Panc1 (cell line): ENCODE results near the gene MAP3K14. TPM values are rescaled to one million over a fixed set of nuclear protein-coding genes. Genes with fewer than 3 reads are reported as not detected.

Experiments used
- ATAC-seq: fragments of 200-7000 bp; cut with Tn5 transposase; 2 replicates; pipeline ENCODE4 v1.9.1; 2020; ENCODE audit warnings: mild to moderate bottlenecking, moderate library complexity
- BruUV-seq: library from RNA; stranded (reverse); fragments of 400-500 nt; replicated peaks from 2 replicates; lab custom pipeline; 2021; lab: Mats Ljungman, UMichigan
- CTCF ChIA-PET: fragments of 300-600 bp; sonication (Branson Sonifier 250); formaldehyde crosslinking; loops from one replicate; lab custom pipeline; 2022; ENCODE audit warnings: antibody characterized with exemption; lab: Charles Lee
- POLR2A ChIA-PET: fragments of 300-600 bp; sonication (Branson Sonifier 250); formaldehyde crosslinking; loops from one replicate; lab custom pipeline; 2022; ENCODE audit warnings: antibody characterized with exemption; lab: Charles Lee
- DNase-seq: peaks from one replicate; pipeline ENCODE4 v3.0.0-alpha.2; 2010; ENCODE audit warnings: low read depth, low spot score
- H3K27ac ChIP-seq: 2 replicates; pipeline ENCODE4 v1.5.1; 2011; ENCODE audit warnings: mild to moderate bottlenecking, low read length, inconsistent platforms
- H3K27me3 ChIP-seq: fragments of 200-500 bp; sonication (Bioruptor generic); 2 replicates; pipeline ENCODE4 v1.6.0; 2014; ENCODE audit warnings: low read length, inconsistent platforms; ENCODE audit not compliant: control insufficient read depth, insufficient read depth
- H3K36me3 ChIP-seq: fragments of 200-500 bp; sonication (Bioruptor generic); 2 replicates; pipeline ENCODE4 v1.5.1; 2014; ENCODE audit warnings: inconsistent platforms, mild to moderate bottlenecking, low read length, moderate library complexity; ENCODE audit not compliant: control insufficient read depth, insufficient read depth
- H3K4me1 ChIP-seq: 2 replicates; pipeline ENCODE4 v1.5.1; 2011; ENCODE audit warnings: inconsistent platforms, mild to moderate bottlenecking, low read length, moderate library complexity; ENCODE audit not compliant: control insufficient read depth, insufficient read depth
- H3K4me3 ChIP-seq, 2 experiments: 2 replicates each; pipeline ENCODE4 v1.5.1; 2011 to 2012; ENCODE audit warnings: low read depth in 2 of 2, low read length in 2 of 2, mild to moderate bottlenecking in 2 of 2, inconsistent platforms in 1 of 2, moderate library complexity in 1 of 2
- H3K9me3 ChIP-seq: fragments of 200-500 bp; sonication (Bioruptor generic); 2 replicates; pipeline ENCODE4 v1.5.1; 2014; ENCODE audit warnings: low read depth, mild to moderate bottlenecking, inconsistent platforms, low read length, moderate library complexity; ENCODE audit not compliant: control insufficient read depth, insufficient read depth
- CTCF ChIP-seq: fragments of 450-650 bp; IDR thresholded peaks from 2 replicates; pipeline ENCODE4 v1.5.1; 2017; ENCODE audit warnings: mild to moderate bottlenecking
- POLR2AphosphoS5 ChIP-seq: IDR thresholded peaks from 2 replicates; pipeline ENCODE4 v1.6.1; 2012; ENCODE audit warnings: mild to moderate bottlenecking, low read depth, low read length, moderate library complexity
- REST ChIP-seq, 2 experiments: IDR thresholded peaks; 2 replicates each; pipeline ENCODE4 v1.6.1; 2011 to 2012; ENCODE audit warnings: low read depth in 2 of 2, control low read depth in 1 of 2, low read length in 1 of 2, mild to moderate bottlenecking in 1 of 2, moderate library complexity in 1 of 2; ENCODE audit not compliant: insufficient read depth in 1 of 2
- SIN3A ChIP-seq: IDR thresholded peaks from 2 replicates; pipeline ENCODE4 v1.6.1; 2012; ENCODE audit warnings: low read depth, mild to moderate bottlenecking, low read length, moderate library complexity, borderline replicate concordance; ENCODE audit not compliant: insufficient read depth
- TCF7L2 ChIP-seq: IDR thresholded peaks from 2 replicates; pipeline ENCODE4 v1.6.1; 2011; ENCODE audit warnings: mild to moderate bottlenecking, low read depth, low read length, inconsistent platforms
- in situ Hi-C: cut with HindIII; loops from 2 replicates; pipeline ENCODE4 v1.10.0; 2016; ENCODE audit warnings: low sequenced_read_pairs, low pct_unique_long_range_greater_than_20kb
- intact Hi-C: fragments of 100-400 bp; cut with micrococcal nuclease; formaldehyde crosslinking; loops from one replicate; pipeline ENCODE4 v1.10.0; 2022; ENCODE audit not compliant: unreplicated experiment
- total RNA-seq: library from RNA; stranded (reverse); gene quantifications from one replicate; pipeline ENCODE4 v1.2.1, GENCODE V29; 2021; ENCODE audit not compliant: unreplicated experiment

MAP3K14 gene
- total RNA-seq, 1 experiment from 2014 or later: 80.8 TPM

GRCh38 chr17:45230787-45231480 is 85.9 kb downstream of the MAP3K14 start:
- peak overlapping the region; percentile 13; the same call in 1 of the 2 replicates for H3K27ac ChIP-seq
- H3K27me3 ChIP-seq: no peaks in the 10 kb centered on the region
- ATAC-seq: peak; percentile 14
- in situ Hi-C loops: no loop called here
- no peaks in the 10 kb centered on the region for H3K36me3 ChIP-seq
- BruUV-seq: no TSS peak
- ChIA-PET CTCF (interaction anchor here (0.9 to 2.2 kb wide), 4 partner anchors 10 to 96 kb away, joined by 3 to 14 read pairs (median 6); partner anchors contain the start of gene ACBD4), POLR2A (no interaction called here)
- TF ChIP-seq CTCF (no peak), TCF7L2 (no peak), REST (IDR thresholded peaks at IDR 0.05; ENCODE audit: insufficient read depth in 1 of 2, low read depth in 2 of 2, low read length in 1 of 2) (no peak), SIN3A (no peak), POLR2AphosphoS5 (no peak)
- intact Hi-C loops: no loop called here
- peaks cover 48% of the 10 kb centered on the region for H3K4me1 ChIP-seq
- no peaks in the 10 kb centered on the region for H3K9me3 ChIP-seq
- H3K4me3 ChIP-seq: no peak overlapping the region
- no peak for DNase-seq

- H3K4me3 ChIP-seq: no peak overlapping the region
- ChIA-PET CTCF (interaction anchor here (0.9 to 2.2 kb wide), 3 partner anchors 11 to 95 kb away, joined by 3 to 14 read pairs (median 7); partner anchors contain the start of gene ACBD4), POLR2A (interaction anchor here (1.2 kb wide), 1 partner anchor 87 kb away, joined by 3 read pairs; the partner anchor contains the start of gene MAP3K14)
- in situ Hi-C loops (no loop called here), intact Hi-C loops (no loop called here)
- no peaks in the 10 kb centered on the region for H3K9me3 ChIP-seq
- BruUV-seq: no TSS peak
- H3K27me3 ChIP-seq: no peaks in the 10 kb centered on the region
- no peaks in the 10 kb centered on the region for H3K36me3 ChIP-seq
- ATAC-seq (no peak), DNase-seq (no peak)
- no peak for TF ChIP-seq TCF7L2
- TF ChIP-seq POLR2AphosphoS5: no peak
- no peak for TF ChIP-seq CTCF
- no peak for TF ChIP-seq REST (IDR thresholded peaks at IDR 0.05; ENCODE audit: insufficient read depth in 1 of 2, low read depth in 2 of 2, low read length in 1 of 2)
- no peak for TF ChIP-seq SIN3A
- H3K27ac ChIP-seq: peak overlapping the region; percentile 13; the same call in 1 of the 2 replicates
- H3K4me1 ChIP-seq: peaks cover 53% of the 10 kb centered on the region
These were observed 86.4 kb downstream of the MAP3K14 start for GRCh38 chr17:45230410-45230786.
